NCI-H748 (cell line): ENCODE data around the gene RPS6KB2.
"Not testable (repeated sequence)": the region's sequence is repeated elsewhere in the genome, so short reads cannot be mapped to it uniquely, and the experiment has no call there.

Experiments used
- DNase-seq: peaks from one replicate; lab custom pipeline; 2025; ENCODE audit not compliant: unreplicated experiment; lab: John Stamatoyannopoulos, UW

RPS6KB2 gene

DNA sequence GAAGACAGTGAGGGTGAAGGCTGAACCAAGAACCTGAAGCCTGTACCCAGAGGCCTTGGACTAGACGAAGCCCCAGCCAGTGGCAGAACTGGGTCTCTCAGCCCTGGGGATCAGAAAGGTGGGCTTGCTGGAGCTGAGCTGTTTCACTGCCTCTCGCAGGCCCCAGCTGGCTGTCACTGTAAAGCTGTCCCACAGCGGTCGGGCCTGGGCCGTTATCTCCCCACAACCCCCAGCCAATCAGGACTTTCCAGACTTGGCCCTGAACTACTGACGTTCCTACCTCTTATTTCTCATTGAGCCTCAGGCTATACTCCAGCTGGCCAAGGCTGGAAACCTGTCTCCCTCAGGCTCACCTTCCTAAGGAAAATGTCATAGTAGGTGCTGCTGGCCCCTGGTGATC is 30.8 kb upstream of the RPS6KB2 start:
- no peak for DNase-seq

DNA sequence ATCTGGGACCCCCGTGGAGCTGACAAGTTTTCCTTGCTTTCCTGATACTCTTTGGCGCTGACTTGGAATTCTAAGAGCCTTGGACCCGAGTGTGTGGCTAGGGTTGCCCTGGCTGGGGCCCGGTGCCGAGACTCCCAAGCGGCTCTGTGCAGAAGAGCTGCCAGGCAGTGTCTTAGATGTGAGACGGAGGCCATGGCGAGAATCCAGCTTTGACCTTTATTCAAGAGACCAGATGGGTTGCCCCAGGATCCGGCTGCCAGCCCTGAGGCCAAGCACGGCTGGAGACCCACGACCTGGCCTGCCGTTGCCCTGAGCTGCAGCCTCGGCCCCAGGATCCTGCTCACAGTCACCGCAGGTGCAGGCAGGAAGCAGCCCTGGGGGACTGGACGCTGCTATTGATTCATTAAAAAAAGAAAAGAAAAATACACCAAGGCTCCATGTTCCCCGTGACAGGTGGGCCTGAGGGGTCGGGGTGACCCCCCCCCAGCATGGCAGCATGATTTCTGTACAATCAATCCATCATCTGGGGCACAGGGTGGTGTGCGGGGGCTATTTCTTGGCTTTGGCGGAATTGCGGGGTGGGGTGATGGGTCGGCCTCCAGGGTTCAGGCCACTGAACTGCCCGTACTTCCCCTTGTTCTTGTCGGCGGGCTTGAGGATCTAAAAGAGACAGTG is 30.2 kb upstream of the RPS6KB2 start:
- no peak for DNase-seq

DNA sequence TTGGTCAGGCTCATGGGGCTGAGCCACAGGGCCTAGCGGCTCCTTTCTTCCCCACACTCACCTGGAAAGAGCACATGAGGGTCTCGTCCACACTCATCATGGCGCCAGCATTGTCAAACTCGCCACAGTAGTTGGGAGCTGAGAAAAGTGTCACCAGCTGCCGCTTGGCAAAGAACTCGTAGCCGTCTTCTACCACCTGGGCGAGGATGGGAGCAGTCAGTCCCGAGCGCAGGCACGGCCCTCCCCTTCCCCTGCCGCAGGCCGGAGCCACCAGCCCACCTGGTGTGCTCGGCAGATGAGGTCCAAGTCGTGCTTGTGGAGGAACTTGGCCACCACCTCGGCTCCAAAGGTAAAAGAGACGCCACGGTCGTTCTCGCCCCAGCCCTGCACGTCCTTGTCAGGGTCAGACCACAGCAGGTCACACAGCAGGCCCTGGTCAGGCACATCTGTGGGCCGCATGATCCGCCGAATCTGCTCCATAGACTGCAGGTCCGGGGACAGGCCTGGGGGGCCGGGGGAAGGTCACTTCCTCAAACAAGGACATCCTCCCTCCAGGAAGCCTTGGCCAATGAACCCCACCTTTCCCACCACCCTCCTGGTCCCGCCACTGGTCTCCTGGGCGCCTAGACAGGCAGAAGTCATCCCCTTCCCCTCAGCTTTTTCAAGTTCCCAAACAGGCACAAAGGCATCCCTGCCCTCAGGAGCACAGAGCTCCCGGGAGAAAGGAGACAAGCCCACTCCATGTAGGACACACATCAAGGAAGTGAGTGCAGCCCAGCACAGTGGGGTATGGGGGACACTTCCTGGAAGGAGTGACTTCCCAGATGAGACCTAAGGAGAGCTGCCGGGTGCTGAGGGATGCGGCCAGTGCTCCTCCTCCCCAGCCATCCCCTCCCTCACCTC is 29.4 kb upstream of the RPS6KB2 start:
- no peak for DNase-seq

DNA sequence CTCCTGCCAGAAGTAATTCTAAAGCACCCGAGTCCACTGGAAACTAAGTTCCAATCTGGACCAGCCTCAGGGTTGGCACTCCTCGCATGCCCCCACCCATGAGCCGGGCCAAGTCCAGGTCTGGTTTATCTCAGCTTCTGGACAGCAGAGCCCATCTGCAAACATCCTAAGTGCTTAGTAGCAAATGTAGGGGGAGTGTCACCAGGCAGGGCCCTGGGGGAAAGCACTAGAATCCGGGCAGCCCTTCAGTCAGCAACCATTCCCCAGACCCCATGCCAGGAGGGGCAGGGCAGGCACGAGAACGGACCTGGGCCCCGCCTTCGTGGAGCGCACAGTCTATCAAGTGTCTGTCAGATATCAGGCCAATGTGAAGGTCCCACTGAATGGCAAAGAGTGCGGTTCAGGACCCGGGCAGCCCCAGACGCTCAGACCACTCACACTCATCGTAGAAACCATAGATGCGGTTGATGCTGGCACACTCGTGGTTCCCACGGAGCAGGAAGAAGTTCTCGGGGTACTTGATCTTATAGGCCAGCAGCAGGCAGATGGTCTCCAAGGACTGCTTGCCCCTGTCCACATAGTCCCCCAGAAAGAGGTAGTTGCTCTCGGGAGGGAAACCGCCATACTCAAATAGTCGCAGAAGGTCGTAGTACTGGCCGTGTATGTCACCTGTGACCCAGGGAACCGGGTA is 27.9 kb upstream of the RPS6KB2 start:
- no peak for DNase-seq

DNA sequence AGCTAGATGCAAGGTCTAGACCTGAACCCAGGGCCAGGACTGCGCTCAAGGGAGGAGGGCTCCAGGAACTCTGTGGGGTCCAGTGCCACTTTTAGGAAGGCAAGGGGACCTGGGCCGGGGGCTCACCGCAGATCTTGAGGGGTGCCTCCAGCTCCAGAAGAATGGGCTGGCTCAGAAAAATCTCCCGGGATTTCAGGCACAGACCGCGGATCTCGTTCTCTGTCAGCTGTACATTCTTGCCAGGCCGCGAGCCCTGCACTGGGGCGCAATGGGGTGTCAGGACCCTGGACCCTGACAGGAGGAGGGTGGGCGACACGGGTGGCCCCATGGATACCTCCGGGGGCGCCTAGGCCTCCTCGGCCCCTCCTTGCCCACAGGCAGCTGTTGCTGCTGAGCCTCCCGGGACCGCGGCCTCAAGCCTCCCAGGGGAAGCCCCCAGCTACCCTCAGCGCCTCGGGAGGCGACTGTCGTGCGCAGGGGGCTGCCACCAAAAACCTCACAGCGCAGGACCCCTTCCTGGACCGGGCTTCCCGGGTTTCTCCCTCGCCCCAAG is 27.3 kb upstream of the RPS6KB2 start:
- DNase-seq: peak; percentile 44

DNA sequence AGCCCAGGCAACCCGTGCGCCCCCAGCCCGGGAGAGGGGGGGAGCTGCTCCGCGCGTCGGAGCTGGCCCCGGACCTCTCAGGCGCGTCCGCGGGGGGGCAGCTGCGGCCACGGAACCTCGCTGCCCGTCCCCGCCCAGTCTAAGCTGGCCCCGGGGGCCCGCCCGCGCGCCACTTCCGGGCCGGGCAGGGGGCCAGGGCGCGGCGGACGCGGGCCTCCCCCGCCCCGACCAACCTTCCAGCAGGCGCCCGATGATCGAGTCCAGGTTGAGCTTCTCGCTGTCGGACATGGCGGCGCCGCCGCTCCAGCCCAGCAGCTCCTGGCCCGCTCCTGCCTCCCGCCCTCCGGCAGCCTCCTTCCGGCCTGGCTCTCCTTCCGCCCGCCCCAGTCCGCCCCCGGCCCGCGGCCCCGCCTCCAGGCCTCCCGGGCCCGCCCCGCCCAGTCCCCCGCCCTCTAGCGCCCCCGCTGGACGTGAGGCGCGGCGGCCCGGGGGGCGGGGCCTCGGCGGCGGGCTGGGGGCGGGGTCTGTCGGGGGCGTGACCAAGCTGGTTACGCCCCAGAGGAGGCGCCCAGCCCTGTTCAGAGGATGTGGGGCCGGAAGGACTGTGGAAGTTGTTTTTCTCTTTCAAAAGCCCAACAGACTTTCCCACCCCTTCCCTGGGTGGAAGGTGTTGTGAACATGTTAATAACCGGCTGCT is 26.7 kb upstream of the RPS6KB2 start, which contains the start of gene PPP1CA:
Gene PPP1CA, minus strand, starts transcription at position 364 of the 697 bp plus-strand sequence. Its CDS starts 76 bp downstream, at position 288.
- DNase-seq: peak; percentile 90

DNA sequence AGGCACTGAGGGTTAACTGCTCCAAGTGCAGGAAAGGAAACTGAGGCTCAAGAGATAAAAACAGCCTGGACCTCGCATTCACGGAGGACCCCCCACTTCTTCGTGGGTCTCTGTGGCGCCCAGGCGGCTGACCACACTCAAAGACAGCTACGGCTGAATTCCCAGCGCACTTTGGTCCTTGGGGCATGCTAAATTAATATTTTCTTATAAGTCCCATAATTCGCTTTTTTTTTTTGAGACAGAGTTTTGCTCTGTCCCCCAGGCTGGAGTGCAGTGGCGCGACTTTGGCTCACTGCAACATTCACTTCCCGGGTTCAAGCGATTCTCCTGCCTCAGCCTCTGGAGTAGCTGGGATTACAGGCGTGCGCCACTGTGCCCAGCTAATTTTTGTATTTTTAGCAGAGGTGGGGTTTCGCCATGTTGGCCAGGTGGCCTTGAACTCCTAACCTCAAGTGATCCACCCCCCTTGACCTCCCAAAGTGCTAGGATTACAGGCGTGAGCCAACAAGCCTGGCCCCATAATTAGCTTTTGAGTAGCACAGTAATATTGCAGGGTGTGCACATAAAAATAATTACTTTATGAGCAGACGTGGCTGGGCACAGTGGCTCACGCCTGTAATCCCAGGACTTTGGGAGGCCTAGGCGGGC is 26.0 kb upstream of the RPS6KB2 start:
- not testable (repeated sequence) for DNase-seq

DNA sequence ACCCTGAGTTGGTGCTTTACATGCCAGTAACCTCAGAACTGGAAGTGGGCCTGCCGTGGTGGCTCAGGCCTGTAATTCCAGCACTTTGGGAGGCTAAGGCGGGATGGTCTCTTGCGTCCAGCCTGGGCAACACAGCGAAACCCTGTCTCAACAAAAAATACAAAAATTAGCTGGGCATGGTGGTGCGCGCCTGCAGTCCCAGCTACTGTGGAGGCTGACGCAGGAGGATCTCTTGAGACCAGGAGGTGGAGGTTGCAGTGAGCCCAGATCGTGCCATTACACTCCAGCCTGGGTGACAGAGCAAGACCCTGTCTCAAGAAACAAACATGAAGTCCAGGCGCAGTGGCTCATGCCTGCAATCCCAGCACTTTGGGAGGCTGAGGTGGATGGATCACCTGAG is 25.2 kb upstream of the RPS6KB2 start:
- DNase-seq: not testable (repeated sequence)

DNA sequence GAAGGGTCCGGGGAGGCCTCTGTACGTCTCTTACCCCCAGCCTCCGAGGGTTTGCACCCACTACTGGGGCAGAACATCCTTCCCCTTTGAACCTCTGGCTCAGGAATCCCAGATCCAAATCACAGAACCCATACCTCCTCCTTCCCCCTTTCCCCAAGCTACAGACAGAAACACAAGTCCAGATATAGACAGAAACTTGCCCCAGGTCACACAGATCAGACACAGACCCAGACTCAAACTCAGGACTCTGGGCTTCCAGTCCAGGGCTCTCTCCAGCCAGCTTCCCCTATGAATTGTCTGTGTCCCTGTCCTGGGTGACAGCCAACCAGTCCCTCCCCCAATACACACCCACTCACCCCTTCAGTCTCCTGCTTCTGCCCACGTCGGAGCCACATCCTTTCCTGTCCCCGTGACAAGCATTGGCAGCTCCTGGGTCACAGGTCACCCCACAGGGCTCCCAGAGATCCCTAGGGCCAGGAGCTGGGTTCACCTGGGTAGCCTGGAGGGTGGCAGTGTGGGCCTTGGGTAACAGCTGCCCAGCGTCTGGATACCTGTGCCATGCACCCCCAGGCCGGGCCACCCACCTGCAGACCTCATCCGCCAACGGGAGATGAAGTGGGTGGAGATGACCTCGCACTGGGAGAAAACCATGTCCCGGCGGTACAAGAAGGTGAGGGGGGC is 23.6 kb upstream of the RPS6KB2 start:
- DNase-seq: no peak

DNA sequence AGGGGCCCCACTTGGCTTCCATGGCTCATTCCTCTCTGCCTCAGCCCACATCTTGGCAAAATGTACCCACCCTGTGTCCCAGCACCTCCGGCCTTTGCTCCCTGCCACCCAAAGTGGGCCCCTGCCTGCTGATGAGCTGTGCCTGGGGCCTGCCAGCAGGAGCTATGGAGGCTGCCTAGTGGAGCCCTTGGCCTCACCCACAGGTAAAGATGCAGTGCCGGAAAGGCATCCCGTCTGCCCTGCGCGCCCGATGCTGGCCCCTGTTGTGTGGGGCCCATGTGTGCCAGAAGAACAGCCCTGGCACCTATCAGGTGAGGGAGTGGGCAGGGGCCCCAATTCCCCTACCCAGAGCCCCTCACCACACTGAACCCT is 23.1 kb upstream of the RPS6KB2 start:
- DNase-seq: no peak

DNA sequence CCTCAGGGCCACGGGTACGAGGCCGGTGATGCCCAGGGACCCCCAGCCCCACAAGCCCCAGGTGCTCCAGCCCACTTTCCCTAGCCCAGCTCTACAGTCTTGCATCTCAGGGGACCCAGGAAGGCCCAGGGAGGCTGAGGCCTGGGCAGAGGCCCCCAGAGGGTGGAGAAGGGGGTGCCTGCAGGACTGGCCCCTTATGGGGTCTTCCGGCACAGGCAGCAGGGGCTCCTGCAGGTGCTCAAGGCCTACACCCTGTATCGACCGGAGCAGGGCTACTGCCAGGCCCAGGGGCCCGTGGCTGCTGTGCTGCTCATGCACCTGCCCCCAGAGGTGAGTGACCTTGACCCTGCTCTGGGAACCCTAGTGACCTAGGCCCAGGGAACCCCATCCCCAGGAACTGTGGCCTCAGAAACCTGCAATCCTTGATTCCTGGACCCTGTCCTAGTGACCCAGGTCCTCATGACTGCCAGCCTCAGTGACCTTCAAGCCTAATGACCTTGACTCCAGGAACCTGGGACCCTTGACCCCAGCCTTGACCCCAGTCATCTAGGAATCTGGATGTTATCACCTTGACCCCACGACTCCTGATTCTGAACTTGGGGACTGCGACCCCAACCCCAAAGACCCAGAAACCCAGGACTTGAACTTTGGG is 22.5 kb upstream of the RPS6KB2 start:
- no peak for DNase-seq

DNA sequence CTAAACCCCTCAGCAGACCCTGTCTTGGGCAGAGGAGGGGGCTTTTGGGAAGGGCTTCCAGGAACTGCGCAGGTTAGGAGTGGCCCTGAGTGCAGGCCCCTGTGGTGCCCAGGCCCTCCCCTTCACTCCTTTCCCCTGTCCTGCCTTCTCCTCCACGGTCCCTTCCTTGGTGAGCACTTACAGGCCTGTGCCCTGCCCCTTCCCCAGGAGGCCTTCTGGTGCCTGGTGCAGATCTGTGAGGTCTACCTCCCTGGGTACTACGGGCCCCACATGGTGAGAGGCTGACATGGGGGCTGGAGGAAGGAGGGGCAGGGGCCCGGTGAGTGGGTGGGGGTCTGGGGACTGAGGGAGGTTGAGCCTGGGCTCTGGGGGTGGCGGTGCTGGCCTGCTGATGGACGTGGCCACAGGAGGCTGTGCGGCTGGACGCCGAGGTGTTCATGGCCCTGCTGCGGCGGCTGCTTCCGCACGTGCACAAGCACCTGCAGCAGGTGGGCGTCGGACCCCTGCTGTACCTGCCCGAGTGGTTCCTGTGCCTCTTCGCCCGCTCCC is 21.8 kb upstream of the RPS6KB2 start:
- DNase-seq: no peak

DNA sequence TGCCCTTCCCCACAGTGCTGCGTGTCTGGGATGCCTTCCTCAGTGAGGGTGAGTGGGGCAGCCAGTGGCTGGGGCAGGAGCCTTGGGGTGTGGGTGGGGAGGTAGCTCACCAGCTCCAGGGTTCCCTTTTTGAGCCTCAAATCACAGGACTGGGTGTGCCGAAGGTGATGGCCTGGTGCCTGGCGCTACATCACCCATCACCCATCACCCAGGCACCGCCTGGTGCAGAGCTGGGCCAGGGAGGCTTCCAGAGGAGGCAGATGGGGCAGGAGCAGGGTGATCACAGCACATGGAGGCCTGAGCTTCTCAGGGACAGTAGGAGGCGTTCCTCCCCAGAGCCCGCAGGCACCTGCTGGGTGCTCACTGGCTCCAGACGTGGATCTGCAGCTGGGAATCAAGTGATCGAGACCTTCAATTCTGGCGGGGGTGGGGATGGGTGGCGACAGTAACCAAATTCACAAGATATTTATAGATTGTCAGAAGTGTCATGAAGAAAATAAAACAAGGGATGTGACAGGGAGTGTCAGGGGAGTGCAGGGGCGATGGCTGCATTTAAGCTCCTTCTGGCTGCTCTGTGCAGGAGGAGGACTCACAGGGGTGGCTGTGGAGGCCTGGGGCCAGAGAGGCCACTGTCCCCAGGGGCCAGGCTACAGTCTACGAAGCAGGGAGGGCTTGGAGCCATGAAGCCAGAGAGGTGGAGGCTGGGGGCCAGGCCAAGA is 21.2 kb upstream of the RPS6KB2 start:
- no peak for DNase-seq

DNA sequence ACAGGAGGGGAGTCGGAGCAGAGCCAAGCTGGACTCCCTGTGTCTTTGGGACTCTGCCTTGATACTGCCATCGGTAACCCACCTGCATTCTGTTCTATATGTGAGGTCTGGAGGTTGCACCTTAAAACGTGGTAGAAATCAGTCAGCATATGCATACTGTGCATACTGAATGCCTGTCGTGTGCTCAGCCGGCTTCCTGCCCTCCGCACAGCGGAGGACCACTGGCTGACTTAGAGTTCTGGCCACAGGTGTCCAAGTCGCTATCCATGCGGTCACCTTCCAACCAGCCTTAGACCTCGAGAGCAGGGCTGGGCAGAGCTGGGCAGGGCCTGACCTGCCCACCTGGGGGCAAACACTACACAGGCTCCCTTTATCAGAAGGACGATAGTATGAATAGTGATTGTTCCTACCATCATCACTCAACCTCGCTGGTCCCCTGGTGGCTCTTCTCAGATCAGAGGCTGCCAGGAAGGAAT is 20.6 kb upstream of the RPS6KB2 start:
- DNase-seq: no peak

DNA sequence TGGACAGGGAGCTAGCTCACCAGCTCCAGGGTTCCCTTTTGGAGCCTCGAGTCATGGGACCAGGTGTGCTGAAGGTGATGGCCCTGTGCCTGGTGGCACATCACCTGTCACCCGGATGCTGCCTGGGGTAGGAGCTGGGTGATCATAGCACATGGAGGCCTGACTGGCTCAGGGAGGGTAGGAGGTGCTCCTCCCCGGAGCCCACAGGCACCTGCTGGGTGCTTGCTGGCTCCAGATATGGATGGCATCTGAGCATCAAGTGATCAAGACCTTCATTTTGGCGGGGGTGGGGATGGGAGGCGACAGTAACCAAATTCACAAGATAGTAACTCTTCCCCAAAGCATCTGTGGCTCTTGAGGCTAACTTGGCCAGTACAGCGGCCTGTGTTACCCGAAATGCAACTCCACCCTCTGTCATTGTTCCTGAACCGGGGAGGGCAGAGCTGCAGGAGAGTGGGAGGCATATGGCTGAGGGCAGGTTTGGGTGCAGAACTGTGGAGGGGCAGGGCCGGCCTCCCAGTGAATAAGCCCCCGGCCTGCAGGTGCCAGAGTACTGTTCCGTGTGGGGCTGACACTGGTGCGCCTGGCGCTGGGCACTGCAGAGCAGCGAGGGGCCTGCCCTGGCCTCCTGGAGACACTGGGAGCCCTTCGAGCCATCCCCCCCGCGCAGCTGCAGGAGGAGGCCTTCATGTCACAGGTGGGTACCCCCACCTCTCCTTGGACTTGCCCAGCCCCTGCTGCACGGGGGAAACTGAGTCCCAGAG is 19.7 kb upstream of the RPS6KB2 start:
- DNase-seq: no peak

DNA sequence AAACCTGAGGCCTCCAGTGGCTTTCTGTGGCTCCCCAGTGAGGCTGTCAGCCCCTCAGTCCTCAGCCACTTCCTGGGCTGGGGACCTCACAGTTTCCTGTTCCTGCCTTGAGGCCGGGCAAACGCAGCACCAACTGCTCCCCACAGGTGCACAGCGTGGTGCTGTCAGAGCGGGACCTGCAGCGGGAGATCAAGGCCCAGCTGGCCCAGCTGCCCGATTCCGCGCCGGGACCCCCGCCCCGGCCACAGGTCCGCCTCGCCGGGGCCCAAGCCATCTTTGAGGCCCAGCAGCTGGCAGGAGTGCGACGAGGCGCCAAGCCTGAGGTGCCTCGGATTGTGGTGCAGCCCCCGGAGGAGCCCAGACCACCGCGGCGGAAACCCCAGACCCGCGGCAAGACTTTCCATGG is 19.0 kb upstream of the RPS6KB2 start:
- DNase-seq: no peak

DNA sequence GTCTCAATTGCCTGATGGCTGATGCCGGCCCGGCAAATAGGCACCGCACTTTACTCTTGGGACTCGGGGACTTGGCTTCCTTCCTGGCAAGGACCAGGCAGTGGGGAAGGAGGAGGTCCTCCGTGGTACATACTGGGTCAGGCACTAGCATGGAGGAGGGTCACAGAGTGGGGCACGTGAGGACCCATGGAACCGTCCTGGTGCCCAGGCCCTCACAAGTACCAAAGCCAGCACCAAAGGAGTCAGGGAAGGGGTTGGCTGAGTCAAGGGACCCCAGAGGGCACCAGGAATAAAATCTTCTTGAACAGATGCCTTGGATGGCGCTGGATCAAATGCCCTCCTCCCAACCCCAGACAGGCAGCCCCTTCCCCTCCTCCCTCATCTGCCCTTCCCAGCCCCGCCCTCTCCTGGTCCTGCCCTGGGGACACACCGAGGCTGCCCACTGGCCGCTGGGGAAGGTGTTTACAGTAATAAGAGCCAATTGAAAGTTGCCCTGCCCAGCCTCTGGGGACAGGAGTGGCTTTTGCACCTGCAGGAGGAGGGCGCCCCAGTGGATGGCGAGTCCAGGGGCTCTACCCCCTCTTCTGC is 18.4 kb upstream of the RPS6KB2 start:
- peak; percentile 90 for DNase-seq
